HEK293 (cell line): ENCODE data around the gene TMEM192.

Source experiments
- CTCF ChIA-PET: fragments of 350-600 bp; formaldehyde crosslinking; extraction: SDS; loops from one replicate; lab custom pipeline; 2021; ENCODE audit warnings: antibody characterized with exemption; lab: Yijun Ruan, JAX
- POLR2A ChIA-PET: fragments of 300-600 bp; formaldehyde crosslinking; extraction: SDS; loops from one replicate; lab custom pipeline; 2020; ENCODE audit warnings: antibody characterized with exemption, inconsistent platforms; lab: Yijun Ruan, JAX
- H3K27ac ChIP-seq: fragments of 200-500 bp; sonication (Bioruptor generic); 2 replicates; pipeline ENCODE4 v1.5.1; 2014; ENCODE audit warnings: low read depth, low read length, control low read depth, inconsistent platforms; ENCODE audit errors: extremely low read depth
- H3K36me3 ChIP-seq, 2 experiments: fragments of 200-500 bp in 1 of 2; sonication (Bioruptor generic) in 1 of 2; 1 replicate in 1 of 2; 2 replicates in 1 of 2; pipeline ENCODE4 v1.5.1; 2014 to 2017; ENCODE audit warnings: inconsistent platforms in 2 of 2, low read length in 2 of 2; ENCODE audit not compliant: control insufficient read depth in 2 of 2, insufficient read depth in 1 of 2
- H3K4me1 ChIP-seq: fragments of 200-500 bp; sonication (Bioruptor generic); 2 replicates; pipeline ENCODE4 v1.5.1; 2014; ENCODE audit warnings: mild to moderate bottlenecking, low read length, inconsistent platforms; ENCODE audit not compliant: control insufficient read depth, insufficient read depth
- H3K4me3 ChIP-seq: 2 replicates; pipeline ENCODE4 v1.5.1; 2011; ENCODE audit warnings: low read depth, mild to moderate bottlenecking, control low read depth, low read length, moderate library complexity
- H3K9me3 ChIP-seq: fragments of 200-500 bp; sonication (Bioruptor generic); 2 replicates; pipeline ENCODE4 v1.5.1; 2014; ENCODE audit warnings: low read depth, low read length, inconsistent platforms; ENCODE audit not compliant: control insufficient read depth, insufficient read depth
- HOXA7 ChIP-seq: sonication (generic); formaldehyde crosslinking; IDR thresholded peaks from 2 replicates; pipeline ENCODE4 v1.8.1; 2022; ENCODE audit warnings: missing genetic modification reagents, borderline replicate concordance
- PATZ1 ChIP-seq: fragments of 450-650 bp; formaldehyde crosslinking; IDR thresholded peaks from 2 replicates; pipeline ENCODE4 v1.5.1; 2016; ENCODE audit warnings: missing biosample characterization, missing genetic modification characterization
- PRDM6 ChIP-seq: fragments of 450-650 bp; formaldehyde crosslinking; IDR thresholded peaks from 2 replicates; pipeline ENCODE4 v1.5.1; 2017; ENCODE audit warnings: missing biosample characterization, missing genetic modification characterization
- ZBTB11 ChIP-seq: fragments of 450-650 bp; formaldehyde crosslinking; conservative IDR thresholded peaks from 2 replicates; pipeline ENCODE4 v1.5.1; 2016; ENCODE audit warnings: low read depth, missing biosample characterization, missing genetic modification characterization
- ZBTB20 ChIP-seq: fragments of 450-650 bp; formaldehyde crosslinking; IDR thresholded peaks from 2 replicates; pipeline ENCODE4 v1.5.1; 2016; ENCODE audit warnings: missing biosample characterization, missing genetic modification characterization
- ZBTB21 ChIP-seq: fragments of 450-650 bp; formaldehyde crosslinking; IDR thresholded peaks from 2 replicates; pipeline ENCODE4 v1.5.1; 2017; ENCODE audit warnings: missing biosample characterization, missing genetic modification characterization
- ZEB2 ChIP-seq: fragments of 450-650 bp; formaldehyde crosslinking; IDR thresholded peaks from 2 replicates; pipeline ENCODE4 v1.5.1; 2016; ENCODE audit warnings: missing biosample characterization, missing genetic modification characterization
- ZNF132 ChIP-seq: fragments of 450-650 bp; formaldehyde crosslinking; IDR thresholded peaks from 2 replicates; pipeline ENCODE4 v1.5.1; 2017; ENCODE audit warnings: missing biosample characterization, missing genetic modification characterization, borderline replicate concordance
- ZNF140 ChIP-seq: fragments of 450-650 bp; formaldehyde crosslinking; IDR thresholded peaks from 2 replicates; pipeline ENCODE4 v1.5.1; 2016; ENCODE audit warnings: missing biosample characterization, missing genetic modification characterization
- ZNF18 ChIP-seq: fragments of 450-650 bp; formaldehyde crosslinking; IDR thresholded peaks from 2 replicates; pipeline ENCODE4 v1.5.1; 2016; ENCODE audit warnings: missing biosample characterization, missing genetic modification characterization
- ZNF221 ChIP-seq: fragments of 450-650 bp; formaldehyde crosslinking; IDR thresholded peaks from 2 replicates; pipeline ENCODE4 v1.5.1; 2017; ENCODE audit warnings: missing biosample characterization, missing genetic modification characterization, borderline replicate concordance
- ZNF23 ChIP-seq: fragments of 450-650 bp; formaldehyde crosslinking; IDR thresholded peaks from 2 replicates; pipeline ENCODE4 v1.5.1; 2016; ENCODE audit warnings: missing biosample characterization, missing genetic modification characterization, borderline replicate concordance
- ZNF24 ChIP-seq: fragments of 450-650 bp; formaldehyde crosslinking; IDR thresholded peaks from 2 replicates; pipeline ENCODE4 v1.5.1; 2016; ENCODE audit warnings: missing biosample characterization, missing genetic modification characterization
- ZNF423 ChIP-seq: fragments of 450-650 bp; formaldehyde crosslinking; IDR thresholded peaks from 2 replicates; pipeline ENCODE4 v1.5.1; 2016; ENCODE audit warnings: missing biosample characterization, missing genetic modification characterization
- ZNF473 ChIP-seq: fragments of 450-650 bp; formaldehyde crosslinking; IDR thresholded peaks from 2 replicates; pipeline ENCODE4 v1.5.1; 2017; ENCODE audit warnings: missing biosample characterization, missing genetic modification characterization
- ZNF521 ChIP-seq: fragments of 450-650 bp; formaldehyde crosslinking; IDR thresholded peaks from 2 replicates; pipeline ENCODE4 v1.5.1; 2017; ENCODE audit warnings: missing biosample characterization, mild to moderate bottlenecking, missing genetic modification characterization
- ZNF529 ChIP-seq: fragments of 450-650 bp; formaldehyde crosslinking; IDR thresholded peaks from 2 replicates; pipeline ENCODE4 v1.5.1; 2017; ENCODE audit warnings: missing genetic modification characterization, missing biosample characterization; ENCODE audit not compliant: insufficient replicate concordance
- ZNF596 ChIP-seq: fragments of 450-650 bp; IDR thresholded peaks from 2 replicates; pipeline ENCODE4 v1.5.0; 2018; ENCODE audit warnings: missing biosample characterization, mild to moderate bottlenecking, missing genetic modification characterization, moderate library complexity
- ZNF621 ChIP-seq: fragments of 450-650 bp; formaldehyde crosslinking; IDR thresholded peaks from 2 replicates; pipeline ENCODE4 v1.5.1; 2017; ENCODE audit warnings: missing biosample characterization, missing genetic modification characterization
- ZNF654 ChIP-seq: fragments of 450-650 bp; formaldehyde crosslinking; IDR thresholded peaks from 2 replicates; pipeline ENCODE4 v1.5.1; 2016; ENCODE audit warnings: low read depth, missing biosample characterization, missing genetic modification characterization
- ZNF664 ChIP-seq: fragments of 450-650 bp; formaldehyde crosslinking; IDR thresholded peaks from 2 replicates; pipeline ENCODE4 v1.5.1; 2016; ENCODE audit warnings: missing biosample characterization, missing genetic modification characterization
- ZNF701 ChIP-seq: fragments of 450-650 bp; formaldehyde crosslinking; IDR thresholded peaks from 2 replicates; pipeline ENCODE4 v1.5.1; 2016; ENCODE audit warnings: missing biosample characterization, missing genetic modification characterization
- ZNF837 ChIP-seq: fragments of 450-650 bp; formaldehyde crosslinking; IDR thresholded peaks from 2 replicates; pipeline ENCODE4 v1.5.1; 2016; ENCODE audit warnings: missing biosample characterization, missing genetic modification characterization

The TMEM192 gene

GRCh38 chr4:165096776-165097175, 15.9 kb downstream of the TMEM192 start:
- no peaks in the 10 kb centered on the region for H3K4me1 ChIP-seq
- H3K36me3 ChIP-seq: peaks cover 9 to 26% of the 10 kb centered on the region in 2 experiments; a peak in 2 of 3 replicates
- ChIA-PET POLR2A (interaction anchor here (1.5 kb wide), 1 partner anchor 17 kb away, joined by 5 read pairs; the partner anchor contains the start of gene TMEM192), CTCF (interaction anchor here (0.6 to 2.2 kb wide), 10 partner anchors 10 to 934 kb away, joined by 3 to 15 read pairs (median 4); no protein-coding TSS in a partner anchor)
- no peak overlapping the region for H3K27ac ChIP-seq
- H3K4me3 ChIP-seq: no peak overlapping the region
- H3K9me3 ChIP-seq: no peaks in the 10 kb centered on the region
- TF ChIP-seq ZNF521 (tag by site-specific recombination): no peak
- TF ChIP-seq ZNF473 (tag by site-specific recombination): no peak
- peak; percentile 59 for TF ChIP-seq ZNF654 (tag by site-specific recombination)
- TF ChIP-seq ZNF221 (tag by site-specific recombination): no peak
- TF ChIP-seq ZNF701: no peak
- TF ChIP-seq, all 188 proteins: peak for 1

GRCh38 chr4:165095291-165095690, 17.4 kb downstream of the TMEM192 start:
- CTCF ChIA-PET: no interaction called here
- peaks cover 9 to 15% of the 10 kb centered on the region in 2 experiments; a peak in 2 of 3 replicates for H3K36me3 ChIP-seq
- no peaks in the 10 kb centered on the region for H3K9me3 ChIP-seq
- TF ChIP-seq ZNF423 (no peak), ZNF24 (no peak), ZEB2 (tag by site-specific recombination) (no peak), ZNF529 (tag by site-specific recombination) (no peak), ZBTB20 (tag by site-specific recombination) (no peak), PRDM6 (tag by site-specific recombination) (no peak), HOXA7 (CRISPR knock-in tag) (no peak), ZNF473 (tag by site-specific recombination) (no peak), ZNF621 (tag by site-specific recombination) (no peak), ZNF132 (no peak), ZNF140 (tag by site-specific recombination) (no peak), ZBTB11 (no peak), ZNF837 (tag by site-specific recombination) (no peak), ZNF664 (tag by site-specific recombination) (no peak), PATZ1 (tag by site-specific recombination) (no peak), ZNF596 (tag by site-specific recombination) (no peak), ZBTB21 (tag by site-specific recombination) (no peak), ZNF23 (tag by site-specific recombination) (no peak), ZNF18 (tag by site-specific recombination) (no peak)
- no peak overlapping the region for H3K27ac ChIP-seq
- POLR2A ChIA-PET: no interaction called here
- no peaks in the 10 kb centered on the region for H3K4me1 ChIP-seq
- H3K4me3 ChIP-seq: no peak overlapping the region
